Cardiac fibroblast (primary cell): Measurements from ENCODE around the gene SLC5A1.
A peak's percentile ranks its signal among the peaks of the same experiment; 100 is the strongest.

Experiments
- DNase-seq, 2 donors: peaks; one replicate each; pipeline versions ENCODE4 v3.0.0 to v3.0.0-alpha.2; 2010; ENCODE audit warnings: low read depth in 2 of 2
- H3K4me3 ChIP-seq, 2 donors: replicated peaks in 1 of 2; 1 replicate in 1 of 2; 2 replicates in 1 of 2; pipeline ENCODE4 v1.5.1; 2011; ENCODE audit warnings: low read depth in 2 of 2, low read length in 2 of 2, mild to moderate bottlenecking in 2 of 2, moderate library complexity in 1 of 2
- CTCF ChIP-seq: IDR thresholded peaks from one replicate; pipeline ENCODE4 v1.5.1; 2011; ENCODE audit warnings: low read depth, mild to moderate bottlenecking, low read length, inconsistent platforms

Gene SLC5A1

GRCh38 chr22:32016081-32016480 is 27.0 kb upstream of the SLC5A1 start:
- no peak overlapping the region for H3K4me3 ChIP-seq
- no peak for DNase-seq
- TF ChIP-seq CTCF = no peak

DNA sequence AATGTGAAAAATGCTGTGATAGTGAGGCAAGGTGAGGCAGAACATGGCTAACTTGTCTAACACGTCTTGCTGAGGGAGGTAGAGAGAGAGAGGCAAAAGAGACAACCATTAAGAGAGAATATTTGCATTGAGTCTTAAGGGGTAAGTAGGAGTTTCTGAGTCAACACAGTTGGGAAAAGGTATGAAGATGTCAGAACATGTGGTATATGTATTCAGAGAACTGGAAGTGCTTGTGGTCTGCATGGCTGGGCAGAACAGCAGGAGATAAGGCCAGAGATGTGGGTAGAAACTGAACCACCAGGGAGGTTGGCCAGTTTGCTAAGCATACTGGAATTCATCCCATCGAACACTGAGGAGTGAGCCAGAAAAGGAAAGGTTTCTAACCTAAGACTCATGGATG is 25.0 kb upstream of the SLC5A1 start:
- peak; percentile 14 to 58 for DNase-seq
- no peak for TF ChIP-seq CTCF

GRCh38 chr22:32020117-32020516 is 22.9 kb upstream of the SLC5A1 start:
- DNase-seq = peak; percentile 58 to 89
- no peak overlapping the region for H3K4me3 ChIP-seq
- no peak for TF ChIP-seq CTCF

More for the DNA sequence above, 25.0 kb upstream of the SLC5A1 start:
- H3K4me3 ChIP-seq = no peak overlapping the region

GRCh38 chr22:32021716-32022115 is 21.3 kb upstream of the SLC5A1 start:
- no peak for DNase-seq
- no peak overlapping the region for H3K4me3 ChIP-seq
- no peak for TF ChIP-seq CTCF

DNA sequence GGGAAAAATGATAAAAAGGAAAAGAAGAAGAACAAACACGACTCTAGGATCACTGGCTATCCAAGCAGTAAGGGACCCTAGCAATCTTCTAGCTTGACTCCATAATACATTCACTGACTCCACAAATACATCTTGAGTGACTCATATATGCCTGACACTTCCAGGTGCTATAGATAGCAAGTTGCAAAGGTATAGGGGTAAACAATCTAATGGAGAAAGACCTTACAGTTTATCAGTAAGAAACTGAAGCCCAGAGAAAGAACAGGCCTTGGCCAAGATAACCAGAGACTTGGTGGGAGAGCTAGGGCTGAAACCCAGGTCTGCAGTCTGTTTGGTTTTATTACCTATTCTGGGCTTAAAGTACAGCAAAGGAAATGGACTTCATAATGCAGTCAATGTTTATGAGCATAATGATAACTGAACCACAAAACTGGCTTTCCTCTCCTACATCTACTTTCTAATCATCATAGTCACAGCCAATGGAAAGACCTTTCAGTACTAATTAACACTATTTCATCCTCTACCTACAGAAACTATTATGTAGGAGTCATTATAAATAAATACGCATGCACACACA is 19.7 kb upstream of the SLC5A1 start:
- no peak overlapping the region for H3K4me3 ChIP-seq
- no peak for DNase-seq
- TF ChIP-seq CTCF = no peak

GRCh38 chr22:32024796-32025195 is 18.3 kb upstream of the SLC5A1 start:
- no peak overlapping the region for H3K4me3 ChIP-seq
- peak in 1 of 2 donors; percentile 33 for DNase-seq
- no peak for TF ChIP-seq CTCF
